ENCODE results near the gene SLC9A9.

DNA sequence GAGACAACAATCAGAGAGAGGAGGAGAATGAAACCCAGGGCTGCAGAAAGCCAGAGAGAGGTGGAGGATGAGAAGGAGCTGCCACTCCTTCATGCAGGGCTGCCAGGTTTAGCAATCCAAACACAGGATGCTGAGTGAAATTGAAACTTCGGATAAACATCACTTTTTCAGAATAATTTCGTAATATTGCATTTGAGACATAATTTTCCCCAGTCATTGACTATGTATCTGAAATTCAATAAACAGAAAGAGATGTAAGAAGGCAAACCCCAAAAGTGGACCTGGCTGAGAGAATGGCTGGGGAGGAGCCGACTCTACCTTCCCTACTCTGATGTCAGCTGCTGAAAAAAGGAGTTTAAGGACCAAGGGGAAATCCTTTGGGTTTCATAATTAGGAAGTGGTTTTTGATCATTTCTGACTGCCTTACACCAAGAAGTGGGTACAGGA, 33.8 kb downstream of the SLC9A9 start:
- TF ChIP-seq, protein P1, sequence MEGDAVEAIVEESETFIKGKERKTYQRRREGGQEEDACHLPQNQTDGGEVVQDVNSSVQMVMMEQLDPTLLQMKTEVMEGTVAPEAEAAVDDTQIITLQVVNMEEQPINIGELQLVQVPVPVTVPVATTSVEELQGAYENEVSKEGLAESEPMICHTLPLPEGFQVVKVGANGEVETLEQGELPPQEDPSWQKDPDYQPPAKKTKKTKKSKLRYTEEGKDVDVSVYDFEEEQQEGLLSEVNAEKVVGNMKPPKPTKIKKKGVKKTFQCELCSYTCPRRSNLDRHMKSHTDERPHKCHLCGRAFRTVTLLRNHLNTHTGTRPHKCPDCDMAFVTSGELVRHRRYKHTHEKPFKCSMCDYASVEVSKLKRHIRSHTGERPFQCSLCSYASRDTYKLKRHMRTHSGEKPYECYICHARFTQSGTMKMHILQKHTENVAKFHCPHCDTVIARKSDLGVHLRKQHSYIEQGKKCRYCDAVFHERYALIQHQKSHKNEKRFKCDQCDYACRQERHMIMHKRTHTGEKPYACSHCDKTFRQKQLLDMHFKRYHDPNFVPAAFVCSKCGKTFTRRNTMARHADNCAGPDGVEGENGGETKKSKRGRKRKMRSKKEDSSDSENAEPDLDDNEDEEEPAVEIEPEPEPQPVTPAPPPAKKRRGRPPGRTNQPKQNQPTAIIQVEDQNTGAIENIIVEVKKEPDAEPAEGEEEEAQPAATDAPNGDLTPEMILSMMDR (optimal IDR thresholded peaks at IDR 0.05 in 1 of 3, IDR thresholded peaks at IDR 0.05 in 1 of 3, conservative IDR thresholded peaks at IDR 0.05 in 1 of 3; ENCODE audit: extremely low read depth in 1 of 3, insufficient read depth in 2 of 3, low read length in 3 of 3), result no peak
- TF ChIP-seq EZH2 (IDR thresholded peaks at IDR 0.05; ENCODE audit: low read length), result no peak

Data from keratinocyte (primary cell).